HepG2 (cell line): ENCODE results near the gene ATP6V1F. TPM values are rescaled to one million over a fixed set of nuclear protein-coding genes. Genes with fewer than 3 reads are reported as not detected.

Experiments used
- ATAC-seq: fragments of 200-7000 bp; cut with Tn5 transposase; 3 replicates; pipeline ENCODE4 v1.9.1; 2020; ENCODE audit warnings: mild to moderate bottlenecking, moderate library complexity
- BruUV-seq: library from RNA; stranded (reverse); fragments of 400-500 nt; replicated peaks from 2 replicates; lab custom pipeline; 2021; lab: Mats Ljungman, UMichigan
- CTCF ChIA-PET: fragments of 300-600 bp; formaldehyde crosslinking; extraction: SDS; loops from one replicate; lab custom pipeline; 2021; ENCODE audit warnings: low total read pairs, inconsistent platforms, low intra/inter-chr PET ratio; lab: Yijun Ruan, JAX
- POLR2A ChIA-PET: fragments of 350-600 bp; sonication (Branson Sonifier 250); formaldehyde crosslinking; loops from one replicate; lab custom pipeline; 2020; ENCODE audit warnings: antibody characterized with exemption, inconsistent platforms; lab: Yijun Ruan, JAX
- DNase-seq: peaks from one replicate; pipeline ENCODE4 v3.0.0-alpha.2; 2015; ENCODE audit warnings: low spot score
- FAIRE-seq: peaks from 3 replicates; lab custom pipeline; 2011; peaks lifted over from hg19 to GRCh38; lab: Jason Lieb, UNC
- H2AFZ ChIP-seq: one replicate; pipeline ENCODE4 v1.6.1; 2011; ENCODE audit warnings: low read length, inconsistent platforms
- H3K27ac ChIP-seq: fragments of 300-600 bp; 3 replicates; pipeline ENCODE4 v1.8.0; 2011; ENCODE audit warnings: mixed run types, mild to moderate bottlenecking, mixed read lengths, low read length, inconsistent platforms; ENCODE audit not compliant: insufficient read depth; ENCODE audit errors: extremely low read length
- H3K27me3 ChIP-seq, 2 experiments: fragments of 200-600 bp in 1 of 2; 2 replicates in 1 of 2; 3 replicates in 1 of 2; pipeline versions ENCODE4 v1.6.0 to v1.8.0; 2011; ENCODE audit warnings: low read length in 2 of 2, mild to moderate bottlenecking in 2 of 2, moderate library complexity in 2 of 2, inconsistent platforms in 1 of 2; ENCODE audit not compliant: insufficient read depth in 2 of 2, control insufficient read depth in 1 of 2
- H3K36me3 ChIP-seq, 2 experiments: fragments of 200-600 bp in 1 of 2; replicated peaks in 1 of 2; 2 replicates in 1 of 2; 3 replicates in 1 of 2; pipeline versions ENCODE4 v1.5.1 to v1.8.0; 2011; ENCODE audit warnings: low read length in 2 of 2, inconsistent platforms in 1 of 2; ENCODE audit not compliant: insufficient read depth in 2 of 2, control insufficient read depth in 1 of 2
- H3K4me1 ChIP-seq: 2 replicates; pipeline ENCODE4 v1.5.1; 2012; ENCODE audit warnings: low read length, inconsistent platforms; ENCODE audit not compliant: insufficient read depth
- H3K4me2 ChIP-seq: 2 replicates; pipeline ENCODE4 v1.6.0; 2011; ENCODE audit warnings: low read depth, low read length, inconsistent platforms
- H3K4me3 ChIP-seq, 3 experiments: fragments of 200-600 bp in 1 of 3; sonication (generic), shearing (Covaris generic) in 1 of 3; replicated peaks in 1 of 3; 2 replicates each; pipeline ENCODE4 v1.5.1; 2011 to 2016; ENCODE audit warnings: low read length in 3 of 3, inconsistent platforms in 2 of 3, low read depth in 2 of 3, mild to moderate bottlenecking in 2 of 3, control low read depth in 1 of 3, mixed read lengths in 1 of 3; ENCODE audit not compliant: insufficient read depth in 1 of 3
- H3K79me2 ChIP-seq: one replicate; pipeline ENCODE4 v1.6.1; 2011; ENCODE audit warnings: low read length, inconsistent platforms; ENCODE audit not compliant: insufficient read depth
- H3K9ac ChIP-seq: 2 replicates; pipeline ENCODE4 v1.6.0; 2011; ENCODE audit warnings: mild to moderate bottlenecking, low read depth, low read length, inconsistent platforms; ENCODE audit not compliant: insufficient read depth
- H3K9me3 ChIP-seq: 2 replicates; pipeline ENCODE4 v1.5.1; 2012; ENCODE audit warnings: mild to moderate bottlenecking, low read length
- H4K20me1 ChIP-seq: 2 replicates; pipeline ENCODE4 v1.6.0; 2011; ENCODE audit warnings: inconsistent platforms, mild to moderate bottlenecking, low read length, moderate library complexity; ENCODE audit not compliant: insufficient read depth
- MEIS1 ChIP-seq: sonication (generic); formaldehyde crosslinking; IDR thresholded peaks from 2 replicates; pipeline ENCODE4 v1.9.0; 2021; ENCODE audit warnings: mild to moderate bottlenecking, missing genetic modification reagents, moderate library complexity, borderline replicate concordance
- NFKB2 ChIP-seq: sonication (generic); formaldehyde crosslinking; IDR thresholded peaks from 2 replicates; pipeline ENCODE4 v1.4.0; 2020; ENCODE audit warnings: missing genetic modification reagents, borderline replicate concordance
- PAWR ChIP-seq: sonication (generic); formaldehyde crosslinking; IDR thresholded peaks from 2 replicates; pipeline ENCODE4 v1.4.0; 2020; ENCODE audit warnings: missing genetic modification reagents, mild to moderate bottlenecking, borderline replicate concordance
- PAX8 ChIP-seq: sonication (generic); formaldehyde crosslinking; IDR thresholded peaks from 2 replicates; pipeline ENCODE4 v1.8.0; 2022; ENCODE audit warnings: mild to moderate bottlenecking, missing genetic modification reagents, borderline replicate concordance
- PRDM4 ChIP-seq: sonication (generic); formaldehyde crosslinking; IDR thresholded peaks from 2 replicates; pipeline ENCODE4 v1.9.0; 2021; ENCODE audit warnings: missing genetic modification reagents, borderline replicate concordance
- TEF ChIP-seq: sonication (generic); formaldehyde crosslinking; IDR thresholded peaks from 2 replicates; pipeline ENCODE4 v1.5.0; 2020; ENCODE audit warnings: missing genetic modification reagents
- ZBTB8A ChIP-seq: sonication (generic); formaldehyde crosslinking; IDR thresholded peaks from 2 replicates; pipeline ENCODE4 v1.4.0; 2020; ENCODE audit warnings: mild to moderate bottlenecking, low read depth, missing genetic modification reagents, borderline replicate concordance
- ZNF276 ChIP-seq: sonication (generic); formaldehyde crosslinking; IDR thresholded peaks from 2 replicates; pipeline ENCODE4 v1.4.0; 2020; ENCODE audit warnings: mild to moderate bottlenecking, low read depth, missing genetic modification reagents
- ZNF83 ChIP-seq: sonication (generic); formaldehyde crosslinking; IDR thresholded peaks from 2 replicates; pipeline ENCODE4 v1.4.0; 2020; ENCODE audit warnings: missing genetic modification reagents, mild to moderate bottlenecking, borderline replicate concordance
- ZNF879 ChIP-seq: sonication (generic); formaldehyde crosslinking; IDR thresholded peaks from 2 replicates; pipeline ENCODE4 v1.8.1; 2023; ENCODE audit warnings: missing genetic modification reagents
- WGBS: methylation state at CpG from one replicate; pipeline ENCODE4 v1.1.6; 2017; ENCODE audit warnings: low lambda C conversion rate; 5-methylcytosine and 5-hydroxymethylcytosine counted together
- in situ Hi-C: cut with HindIII; loops from 2 replicates; pipeline ENCODE4 v1.10.0; 2017; ENCODE audit warnings: low pct_unique_long_range_greater_than_20kb; ENCODE audit not compliant: extremely low pct_ligation_motif_present
- intact Hi-C: fragments of 100-400 bp; cut with micrococcal nuclease; formaldehyde crosslinking; loops from one replicate; pipeline ENCODE4 v1.10.0; 2022; ENCODE audit not compliant: unreplicated experiment
- polyA plus RNA-seq, 8 experiments: library from polyadenylated mRNA; depleted of rRNA in 3 of 8; stranded (reverse) in 7 of 8; unstranded in 1 of 8; fragments of >200 nt; fragmentation: Illumina TruSeq in 4 of 8; extraction: Trizol in 4 of 8; gene quantifications; 2 replicates each; pipeline versions ENCODE4 v1.2.1 to v1.2.3, GENCODE V29; 2011 to 2016; ENCODE audit warnings: low read depth in 4 of 8, missing spikeins in 1 of 8, mixed read lengths in 1 of 8; ENCODE audit not compliant: insufficient read depth in 1 of 8
- total RNA-seq, 5 experiments: library from RNA; depleted of rRNA; stranded (reverse); fragments of >200 nt; fragmentation: Illumina TruSeq; extraction: Trizol; gene quantifications; 2 replicates each; pipeline ENCODE4 v1.2.3, GENCODE V29; 2016; ENCODE audit warnings: low read depth in 1 of 5

ATP6V1F gene
- total and polyA plus RNA-seq, 2 of the 13 experiments (the other 11 are each of a cell fraction or from before 2014, with no cell fraction given): 87.2 to 132 TPM

- Histone ChIP-seq H3K9ac (no peak overlapping the region), H3K4me1 (peaks cover 12% of the 10 kb centered on the region), H3K4me2 (no peak overlapping the region), H2AFZ (no peak overlapping the region), H3K36me3 (no peaks in the 10 kb centered on the region), H3K9me3 (no peaks in the 10 kb centered on the region), H3K27ac (no peak overlapping the region), H3K27me3 (peaks cover 1 to 26% of the 10 kb centered on the region in 2 experiments; a peak in 4 of 5 replicates), H4K20me1 (no peaks in the 10 kb centered on the region), H3K4me3 (no peak overlapping the region), H3K79me2 (no peaks in the 10 kb centered on the region)
- in situ Hi-C loops (loop anchor here (25.0 kb wide), 1 partner anchor 455 kb away; no protein-coding TSS in a partner anchor), intact Hi-C loops (no loop called here)
- DNase-seq (no peak), FAIRE-seq (no peak), ATAC-seq (peak; percentile 20)
- no TSS peak for BruUV-seq
- CTCF ChIA-PET: no interaction called here
- 0% methylated on average over 2 of the region's 13 CpGs for WGBS
- POLR2A ChIA-PET: no interaction called here
- TF ChIP-seq PAWR (CRISPR knock-in tag) (no peak), ZNF276 (no peak), ZNF83 (no peak), TEF (CRISPR knock-in tag) (no peak), ZNF879 (CRISPR knock-in tag) (no peak), ZBTB8A (CRISPR knock-in tag) (no peak), PRDM4 (CRISPR knock-in tag) (no peak), PAX8 (CRISPR knock-in tag) (no peak), MEIS1 (CRISPR knock-in tag) (no peak), NFKB2 (CRISPR knock-in tag) (no peak)
These were observed 30.0 kb downstream of the ATP6V1F start for GRCh38 chr7:128892521-128893250.
